Caco-2 (cell line): ENCODE data around the gene CRYBA4. TPM values are rescaled to one million over a fixed set of nuclear protein-coding genes. Genes with fewer than 3 reads are reported as not detected.

Experiments used
- BruUV-seq: library from RNA; stranded (reverse); fragments of 400-500 nt; replicated peaks from 2 replicates; lab custom pipeline; 2021; lab: Mats Ljungman, UMichigan
- CTCF ChIA-PET: fragments of 300-600 bp; sonication (Branson Sonifier 250); formaldehyde crosslinking; loops from one replicate; lab custom pipeline; 2022; ENCODE audit warnings: antibody characterized with exemption; lab: Charles Lee
- POLR2A ChIA-PET: fragments of 300-600 bp; sonication (Branson Sonifier 250); formaldehyde crosslinking; loops from one replicate; lab custom pipeline; 2022; ENCODE audit warnings: antibody characterized with exemption; lab: Charles Lee
- DNase-seq, 2 experiments: peaks; one replicate each; pipeline versions ENCODE4 v3.0.0 to v3.0.0-alpha.2; 2020 to 2022
- H3K27me3 ChIP-seq: replicated peaks from 2 replicates; pipeline ENCODE4 v1.6.0; 2011; ENCODE audit warnings: low read length; ENCODE audit not compliant: control insufficient read depth, insufficient read depth
- H3K36me3 ChIP-seq: 2 replicates; pipeline ENCODE4 v1.5.1; 2011; ENCODE audit warnings: low read length; ENCODE audit not compliant: control insufficient read depth, insufficient read depth
- H3K4me1 ChIP-seq: fragments of 250-450 bp; sonication (Bioruptor Pico); 2 replicates; pipeline ENCODE4 v1.5.1; 2020; ENCODE audit warnings: mild to moderate bottlenecking
- H3K4me3 ChIP-seq: 2 replicates; pipeline ENCODE4 v1.5.1; 2011; ENCODE audit warnings: low read depth, mild to moderate bottlenecking, control low read depth, low read length
- H3K9me3 ChIP-seq: fragments of 250-450 bp; sonication (Bioruptor Pico); 2 replicates; pipeline ENCODE4 v1.5.1; 2020; ENCODE audit warnings: mild to moderate bottlenecking, moderate library complexity
- H3K27ac Mint-ChIP-seq: one replicate; pipeline ENCODE4 v1.8.0; 2022; ENCODE audit warnings: mixed read lengths; ENCODE audit not compliant: unreplicated experiment
- H3K27me3 Mint-ChIP-seq: one replicate; pipeline ENCODE4 v1.8.0; 2022; ENCODE audit warnings: mixed read lengths; ENCODE audit not compliant: insufficient read depth, unreplicated experiment
- H3K36me3 Mint-ChIP-seq: one replicate; pipeline ENCODE4 v1.8.0; 2022; ENCODE audit warnings: mild to moderate bottlenecking, mixed read lengths; ENCODE audit not compliant: insufficient read depth, unreplicated experiment
- H3K4me1 Mint-ChIP-seq: one replicate; pipeline ENCODE4 v1.8.0; 2022; ENCODE audit warnings: low read depth, mixed read lengths; ENCODE audit not compliant: unreplicated experiment
- H3K4me3 Mint-ChIP-seq: one replicate; pipeline ENCODE4 v1.8.0; 2022; ENCODE audit warnings: mild to moderate bottlenecking, moderate library complexity, mixed read lengths; ENCODE audit not compliant: unreplicated experiment
- H3K9me3 Mint-ChIP-seq: one replicate; pipeline ENCODE4 v1.8.0; 2022; ENCODE audit warnings: mixed read lengths; ENCODE audit not compliant: unreplicated experiment
- intact Hi-C: fragments of 100-400 bp; cut with micrococcal nuclease; formaldehyde crosslinking; loops from one replicate; pipeline ENCODE4 v1.10.0; 2022; ENCODE audit not compliant: unreplicated experiment
- total RNA-seq: library from RNA; stranded (reverse); gene quantifications from 2 replicates; pipeline ENCODE4 v1.2.3, GENCODE V29; 2022
- TF ChIP-seq, protein P1 (sequence below), 2 experiments: fragments of 200-600 bp in 1 of 2; IDR thresholded peaks; 1 replicate in 1 of 2; 2 replicates in 1 of 2; pipeline versions ENCODE4 v1.5.1 to v1.8.0; 2011 to 2022; ENCODE audit warnings: antibody characterized with exemption in 1 of 2, control low read depth in 1 of 2, inconsistent platforms in 1 of 2, low read depth in 1 of 2, low read length in 1 of 2, mild to moderate bottlenecking in 1 of 2, moderate library complexity in 1 of 2; ENCODE audit not compliant: insufficient read depth in 1 of 2, severe bottlenecking in 1 of 2, unreplicated experiment in 1 of 2

Gene CRYBA4
- total RNA-seq, 1 experiment from 2014 or later: 0.68 TPM

DNA sequence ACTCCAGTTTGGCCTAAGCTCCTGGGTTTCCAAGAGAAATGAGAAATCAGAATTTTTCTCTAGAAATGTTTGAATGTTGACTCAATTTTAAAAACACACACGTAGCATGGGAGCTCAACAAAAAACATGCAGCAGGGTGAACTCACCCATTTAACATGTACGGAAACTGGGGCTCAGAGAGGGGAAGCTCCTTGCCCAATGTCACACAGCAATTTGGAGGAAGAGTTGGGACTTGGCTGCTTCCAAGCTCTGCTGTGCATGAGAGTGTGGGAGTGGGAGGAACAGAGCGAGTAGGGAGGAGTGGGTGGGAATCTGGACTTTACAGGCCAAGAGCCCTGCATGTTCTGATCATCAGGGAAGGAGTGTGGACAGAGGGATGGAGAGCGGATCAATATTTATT, 37.8 kb upstream of the CRYBA4 start:
- Mint-ChIP-seq H3K9me3 (no peaks in the 10 kb centered on the region), H3K36me3 (no peaks in the 10 kb centered on the region), H3K4me3 (no peak overlapping the region), H3K4me1 (no peaks in the 10 kb centered on the region), H3K27me3 (no peaks in the 10 kb centered on the region), H3K27ac (no peak overlapping the region)
- Histone ChIP-seq H3K4me3 (no peak overlapping the region), H3K36me3 (no peaks in the 10 kb centered on the region), H3K4me1 (no peaks in the 10 kb centered on the region), H3K9me3 (no peaks in the 10 kb centered on the region), H3K27me3 (no peaks in the 10 kb centered on the region)
- DNase-seq: no peak
- intact Hi-C loops: no loop called here
- CTCF ChIA-PET: no interaction called here
- TF ChIP-seq, protein P1, sequence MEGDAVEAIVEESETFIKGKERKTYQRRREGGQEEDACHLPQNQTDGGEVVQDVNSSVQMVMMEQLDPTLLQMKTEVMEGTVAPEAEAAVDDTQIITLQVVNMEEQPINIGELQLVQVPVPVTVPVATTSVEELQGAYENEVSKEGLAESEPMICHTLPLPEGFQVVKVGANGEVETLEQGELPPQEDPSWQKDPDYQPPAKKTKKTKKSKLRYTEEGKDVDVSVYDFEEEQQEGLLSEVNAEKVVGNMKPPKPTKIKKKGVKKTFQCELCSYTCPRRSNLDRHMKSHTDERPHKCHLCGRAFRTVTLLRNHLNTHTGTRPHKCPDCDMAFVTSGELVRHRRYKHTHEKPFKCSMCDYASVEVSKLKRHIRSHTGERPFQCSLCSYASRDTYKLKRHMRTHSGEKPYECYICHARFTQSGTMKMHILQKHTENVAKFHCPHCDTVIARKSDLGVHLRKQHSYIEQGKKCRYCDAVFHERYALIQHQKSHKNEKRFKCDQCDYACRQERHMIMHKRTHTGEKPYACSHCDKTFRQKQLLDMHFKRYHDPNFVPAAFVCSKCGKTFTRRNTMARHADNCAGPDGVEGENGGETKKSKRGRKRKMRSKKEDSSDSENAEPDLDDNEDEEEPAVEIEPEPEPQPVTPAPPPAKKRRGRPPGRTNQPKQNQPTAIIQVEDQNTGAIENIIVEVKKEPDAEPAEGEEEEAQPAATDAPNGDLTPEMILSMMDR (IDR thresholded peaks at IDR 0.05; ENCODE audit: insufficient read depth in 1 of 2, low read depth in 1 of 2, low read length in 1 of 2, severe bottlenecking in 1 of 2, unreplicated experiment in 1 of 2): no peak
- POLR2A ChIA-PET: no interaction called here
- no TSS peak for BruUV-seq

DNA sequence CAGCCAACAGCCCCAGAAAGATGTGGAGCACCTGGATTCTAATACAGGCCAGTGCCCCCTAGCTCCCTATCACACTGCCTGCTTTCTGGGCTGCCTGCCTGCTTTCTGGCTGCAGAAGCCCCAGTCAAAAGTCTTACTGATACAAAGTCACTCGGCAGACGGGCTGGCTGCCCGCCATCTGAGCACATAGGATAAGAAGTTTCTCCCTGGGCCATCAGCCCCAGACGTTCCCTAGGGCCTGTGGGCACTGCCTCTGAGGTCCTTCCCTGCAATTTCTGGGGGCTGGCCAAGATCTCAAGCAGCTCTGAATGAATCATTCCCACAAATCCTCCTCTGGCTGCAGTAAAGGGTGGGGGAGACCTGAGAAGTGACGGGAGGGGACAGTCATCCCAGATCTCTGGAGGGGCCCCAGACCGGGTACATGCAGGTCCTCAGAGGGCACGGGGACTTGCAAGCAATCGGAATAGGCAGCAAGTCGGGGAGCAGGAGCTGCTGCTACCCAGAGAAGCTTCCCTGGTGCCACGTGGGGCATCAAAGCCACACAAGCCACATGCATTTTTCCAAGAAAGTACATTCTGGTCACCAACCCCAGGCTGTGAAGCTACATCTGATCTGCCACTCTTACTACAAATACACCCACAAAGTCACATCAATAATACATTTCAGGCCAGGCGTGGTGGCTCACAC, 36.5 kb upstream of the CRYBA4 start:
- no peak for DNase-seq
- H3K9me3 ChIP-seq: no peaks in the 10 kb centered on the region

DNA sequence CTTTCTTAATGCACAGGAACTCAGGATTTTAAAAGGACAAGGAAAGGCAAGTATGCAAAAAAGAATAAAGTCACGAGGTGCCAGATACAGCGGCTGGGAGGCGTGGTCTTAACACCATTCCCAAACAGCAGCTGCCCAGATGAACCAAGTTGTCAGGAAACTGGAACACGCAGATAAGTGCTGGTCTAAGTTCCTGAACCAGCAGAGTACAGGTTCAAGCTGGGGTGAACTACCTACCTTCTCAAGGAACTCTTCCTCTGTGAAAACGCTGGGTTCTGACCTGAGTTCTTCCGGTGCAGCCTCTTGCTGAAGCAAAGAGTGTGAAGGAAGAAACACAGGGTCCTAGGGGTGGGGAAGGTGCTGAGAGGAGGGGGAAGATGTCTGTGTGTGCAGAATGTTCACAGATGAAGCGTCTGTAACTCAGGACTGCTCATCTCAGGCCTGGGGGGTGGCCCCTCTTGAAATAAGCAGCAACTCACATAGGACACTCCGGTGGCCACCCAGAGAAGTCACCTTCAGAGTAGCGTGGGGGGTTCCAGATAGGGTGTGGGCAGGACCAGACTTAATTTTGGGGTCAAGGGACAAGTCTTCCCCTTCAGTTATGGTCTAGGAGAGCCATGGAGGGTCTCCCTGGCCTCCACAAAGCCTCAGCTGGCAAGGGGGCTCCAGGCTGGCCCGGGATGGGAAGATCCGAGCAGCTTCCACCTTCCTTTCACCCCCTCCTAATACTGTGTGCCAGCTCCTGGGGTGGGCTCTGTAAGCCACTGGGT, 35.0 kb upstream of the CRYBA4 start:
- no peaks in the 10 kb centered on the region for H3K36me3 ChIP-seq
- intact Hi-C loops: no loop called here
- Mint-ChIP-seq H3K4me3 (no peak overlapping the region), H3K4me1 (no peaks in the 10 kb centered on the region), H3K27ac (no peak overlapping the region), H3K36me3 (no peaks in the 10 kb centered on the region), H3K9me3 (no peaks in the 10 kb centered on the region), H3K27me3 (no peaks in the 10 kb centered on the region)
- ChIA-PET CTCF (no interaction called here), POLR2A (no interaction called here)
- H3K4me1 ChIP-seq: no peaks in the 10 kb centered on the region
- H3K4me3 ChIP-seq: no peak overlapping the region
- no TSS peak for BruUV-seq
- TF ChIP-seq, protein P1 (IDR thresholded peaks at IDR 0.05; ENCODE audit: insufficient read depth in 1 of 2, low read depth in 1 of 2, low read length in 1 of 2, severe bottlenecking in 1 of 2, unreplicated experiment in 1 of 2): no peak
- no peaks in the 10 kb centered on the region for H3K9me3 ChIP-seq
- DNase-seq: no peak
- H3K27me3 ChIP-seq: no peaks in the 10 kb centered on the region

More for the DNA sequence above, 36.5 kb upstream of the CRYBA4 start:
- POLR2A ChIA-PET: no interaction called here
- intact Hi-C loops: no loop called here
- Mint-ChIP-seq H3K9me3 (no peaks in the 10 kb centered on the region), H3K27me3 (no peaks in the 10 kb centered on the region), H3K4me3 (no peak overlapping the region), H3K27ac (no peak overlapping the region), H3K4me1 (no peaks in the 10 kb centered on the region), H3K36me3 (no peaks in the 10 kb centered on the region)
- no TSS peak for BruUV-seq
- Histone ChIP-seq H3K27me3 (no peaks in the 10 kb centered on the region), H3K36me3 (no peaks in the 10 kb centered on the region), H3K4me1 (no peaks in the 10 kb centered on the region), H3K4me3 (no peak overlapping the region)
- CTCF ChIA-PET: no interaction called here
- TF ChIP-seq, protein P1 (IDR thresholded peaks at IDR 0.05; ENCODE audit: insufficient read depth in 1 of 2, low read depth in 1 of 2, low read length in 1 of 2, severe bottlenecking in 1 of 2, unreplicated experiment in 1 of 2): no peak
